GM19043 (cell line): ENCODE data around the gene SLC6A9.

ENCODE experiments used
- ATAC-seq: cut with Tn5 transposase; IDR thresholded peaks from one replicate; pipeline ENCODE4 v1.9.1; 2021; ENCODE audit warnings: low read depth; ENCODE audit not compliant: unreplicated experiment

The SLC6A9 gene

GRCh38 chr1:44012404-44012803, 18.9 kb downstream of the SLC6A9 start:
- ATAC-seq, result no peak

DNA sequence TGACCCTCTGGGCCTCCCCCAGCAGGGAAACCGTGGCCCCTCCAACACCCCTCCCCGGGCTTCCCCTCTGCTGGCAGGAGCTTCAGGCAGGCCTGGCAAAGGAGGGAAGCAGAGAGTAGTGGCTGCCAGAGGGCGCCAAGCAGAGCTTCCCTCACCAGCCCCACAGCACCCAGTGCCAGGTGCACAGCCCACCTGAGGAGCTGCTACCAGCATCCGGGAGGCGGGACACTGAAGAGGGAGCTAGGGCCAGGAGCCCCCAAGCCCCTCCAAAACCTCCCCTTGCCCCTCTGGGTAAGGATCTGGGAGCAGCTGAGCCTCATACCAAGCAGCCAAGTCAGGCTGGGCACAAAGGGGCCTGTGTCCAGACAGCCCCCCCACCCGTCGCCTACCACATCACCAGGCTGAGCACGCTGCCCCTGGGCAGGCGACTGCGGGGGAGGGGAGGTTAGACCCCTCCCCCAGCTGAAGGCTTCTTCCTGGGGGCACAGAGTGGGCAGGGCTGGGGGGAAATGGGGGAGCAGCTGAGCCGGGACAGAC, 20.3 kb downstream of the SLC6A9 start:
- ATAC-seq, result no peak

DNA sequence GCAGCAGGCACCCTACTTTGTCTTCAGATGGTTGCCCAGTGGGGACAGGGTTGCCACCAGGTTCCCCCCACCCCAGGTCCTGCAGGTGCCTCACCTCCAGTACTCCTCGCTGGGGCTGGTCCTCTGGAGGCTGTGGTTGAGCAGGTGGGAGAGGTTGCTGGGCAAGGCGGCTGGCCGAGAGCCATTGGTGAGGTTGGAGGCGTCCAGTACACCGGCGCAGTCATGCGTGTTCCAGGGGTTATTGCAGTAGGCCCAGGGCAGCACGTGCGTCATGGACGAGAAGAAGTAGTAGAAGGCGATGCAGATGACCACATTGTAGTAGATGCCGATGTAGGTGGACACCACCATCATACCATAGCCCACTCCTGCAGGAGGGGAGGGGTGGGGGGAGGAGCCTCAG, 23.0 kb downstream of the SLC6A9 start:
- ATAC-seq, result no peak

GRCh38 chr1:44002606-44003157, 28.6 kb downstream of the SLC6A9 start:
- no peak for ATAC-seq

GRCh38 chr1:44002165-44002564, 29.1 kb downstream of the SLC6A9 start:
- no peak for ATAC-seq

DNA sequence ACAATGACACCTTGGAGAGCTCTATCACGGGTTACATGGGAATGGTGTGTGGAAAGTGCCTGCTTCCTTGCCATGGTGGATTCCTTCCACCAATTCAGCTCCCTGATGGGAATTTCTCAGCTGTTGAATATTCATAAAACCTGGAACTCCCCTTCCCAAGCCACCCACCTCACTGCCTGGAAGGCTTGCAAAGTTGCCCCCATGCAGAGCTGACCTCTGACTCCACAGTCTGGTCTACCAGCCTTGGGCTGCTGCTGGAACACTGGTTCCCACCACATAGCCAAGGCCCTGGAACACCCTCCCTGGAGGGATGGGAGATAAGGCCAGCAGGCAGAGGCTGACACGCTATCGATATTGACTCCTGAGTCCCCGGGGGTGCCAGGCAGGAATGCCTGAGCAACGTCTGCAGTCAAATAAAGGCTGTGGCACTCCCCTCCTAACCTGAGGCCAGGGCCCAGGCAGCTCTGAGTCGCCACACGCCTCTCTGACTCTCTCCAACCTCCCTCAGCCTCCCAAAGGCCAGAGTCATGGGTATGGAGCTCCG, 31.1 kb downstream of the SLC6A9 start:
- no peak for ATAC-seq

GRCh38 chr1:43999455-43999854, 31.8 kb downstream of the SLC6A9 start:
- ATAC-seq, result no peak

- no peak for ATAC-seq
These were observed 33.3 kb downstream of the SLC6A9 start for GRCh38 chr1:43998000-43998378.

DNA sequence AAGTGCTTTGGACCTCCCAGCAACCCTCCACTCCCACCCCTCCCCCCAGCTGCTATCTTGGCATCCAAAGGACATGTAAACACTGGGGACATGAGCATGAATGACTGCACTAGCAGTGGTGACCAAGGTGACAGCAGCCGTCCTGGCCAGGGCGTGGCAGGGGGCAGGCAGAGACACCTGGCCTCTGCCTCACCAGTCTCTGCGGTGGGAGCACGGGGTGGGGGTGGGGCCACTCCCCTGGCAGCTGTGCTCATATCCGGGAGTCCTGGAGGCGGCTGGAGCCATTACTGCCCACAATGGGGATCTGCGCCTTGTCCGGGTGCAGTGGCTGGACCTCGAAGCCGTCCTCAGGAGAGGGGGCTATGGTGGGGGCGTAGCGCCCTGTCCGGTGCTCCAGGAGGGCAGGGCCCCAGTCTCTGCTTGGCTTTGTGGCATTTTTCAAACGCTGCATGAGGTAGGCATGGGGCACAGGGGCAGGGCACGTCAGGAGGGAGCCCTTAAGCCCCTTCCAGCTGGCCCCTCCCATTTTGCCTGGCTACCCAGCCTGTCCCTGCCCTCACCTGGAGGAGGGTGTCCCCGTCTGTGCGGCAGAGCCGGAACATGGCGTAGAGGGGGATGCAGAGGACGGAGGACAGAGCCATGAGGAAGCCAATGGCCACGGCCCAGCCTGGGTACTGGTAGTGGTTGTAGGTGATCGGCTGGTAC, 33.8 kb downstream of the SLC6A9 start:
- ATAC-seq, result no peak

GRCh38 chr1:43996733-43997115, 34.5 kb downstream of the SLC6A9 start:
- no peak for ATAC-seq

DNA sequence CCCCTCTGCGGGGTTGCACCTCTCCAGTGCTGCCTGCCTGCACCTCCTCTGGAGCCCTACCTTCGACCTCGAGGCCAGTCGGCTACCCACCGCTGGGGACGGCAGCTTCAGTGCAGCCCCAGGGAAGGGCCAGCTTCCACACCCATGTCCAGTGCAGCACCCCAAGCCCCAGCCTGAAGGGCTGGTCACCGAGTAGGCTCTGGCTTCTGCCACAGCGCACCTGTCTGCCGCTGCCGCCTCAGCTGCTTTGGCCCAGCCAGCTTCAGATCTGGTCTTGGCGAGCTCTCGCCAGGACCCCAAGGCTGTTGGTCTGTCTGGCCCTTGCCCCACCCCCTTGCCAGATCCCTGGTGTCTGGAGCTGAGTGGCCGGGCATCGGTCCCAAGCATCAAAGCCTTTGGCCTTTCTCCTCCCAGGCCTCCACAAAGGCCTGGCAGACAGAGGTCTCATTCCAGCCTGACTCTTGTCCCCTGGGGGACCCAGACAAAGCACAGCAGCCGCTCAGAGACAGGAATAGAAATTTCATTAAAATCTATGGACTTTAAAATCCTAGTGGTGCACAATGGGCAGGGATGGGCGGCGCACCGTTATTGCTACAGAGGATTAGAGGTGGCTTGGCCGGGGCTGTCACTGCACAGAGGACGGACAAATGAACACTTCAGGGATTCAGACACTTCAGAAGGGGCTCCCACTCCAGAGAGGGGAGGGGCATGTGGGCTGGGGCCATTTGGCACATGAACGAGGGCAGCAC, 35.1 kb downstream of the SLC6A9 start:
- no peak for ATAC-seq

DNA sequence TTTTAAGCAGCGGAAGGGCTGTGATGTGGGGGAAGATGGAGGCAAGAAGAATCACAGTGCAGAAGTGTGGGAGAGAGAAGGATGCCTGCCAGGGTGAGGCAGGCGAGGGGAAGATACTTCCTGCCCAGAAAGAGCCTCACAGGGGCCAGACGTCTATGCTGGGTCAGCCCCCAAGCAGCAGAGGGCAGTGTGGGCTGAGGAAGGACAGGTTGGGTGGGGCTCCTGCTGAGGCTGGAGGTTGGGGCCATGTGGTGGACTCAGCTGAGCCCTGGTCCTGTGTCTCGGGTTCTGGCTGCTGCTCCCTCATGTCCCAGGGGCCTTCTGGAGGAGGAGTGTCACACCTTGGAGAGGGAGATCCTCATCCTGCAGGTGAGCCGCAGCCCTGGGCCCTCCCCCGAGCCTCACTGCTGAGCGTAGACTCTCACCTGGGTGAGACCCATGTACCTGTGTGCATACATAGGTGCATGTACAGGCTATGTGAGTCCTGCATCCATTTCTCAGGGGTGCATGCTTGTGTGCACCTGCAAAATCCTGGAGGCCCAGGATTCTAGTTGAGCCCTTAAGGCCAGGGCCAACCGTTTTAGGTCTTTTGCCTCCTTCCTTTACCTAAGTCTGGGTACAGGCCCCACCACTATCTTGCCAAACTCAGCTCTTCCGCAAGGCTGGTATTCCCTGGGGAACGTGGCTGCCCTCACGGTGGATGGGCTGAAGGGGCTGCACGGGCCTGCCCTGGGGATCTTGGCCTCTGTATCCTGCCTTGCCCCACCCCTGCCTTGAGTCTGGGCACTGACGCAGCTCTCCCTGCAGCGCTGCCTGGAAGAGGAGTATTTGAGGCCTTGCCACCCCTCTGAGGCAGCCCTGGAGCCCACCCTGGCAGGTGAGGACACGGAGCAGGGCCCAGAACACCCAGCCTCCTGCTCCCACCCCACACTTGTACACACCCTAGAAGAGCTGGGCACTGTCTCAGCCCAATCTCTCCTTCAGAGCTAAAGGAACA, 36.2 kb downstream of the SLC6A9 start:
- ATAC-seq, result no peak

DNA sequence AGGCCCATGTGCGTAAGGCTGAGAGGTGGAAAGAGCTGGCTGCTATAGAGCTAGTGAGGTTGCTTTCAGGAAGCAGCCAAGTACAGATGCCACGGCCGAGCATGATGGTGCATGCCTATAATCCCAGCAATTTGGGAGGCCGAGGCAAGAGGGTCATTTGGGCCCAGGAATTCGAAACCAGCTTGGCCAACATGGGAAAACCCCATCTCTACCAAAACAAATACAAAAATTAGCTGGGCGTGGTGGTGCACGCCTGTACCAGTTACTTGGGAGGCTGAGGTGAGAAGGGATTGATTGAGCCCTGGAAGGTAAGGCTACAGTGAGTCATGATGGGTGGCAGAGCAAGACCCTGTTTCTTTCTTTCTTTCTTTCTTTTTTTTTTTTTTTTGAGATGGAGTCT, 37.2 kb downstream of the SLC6A9 start:
- no peak for ATAC-seq

DNA sequence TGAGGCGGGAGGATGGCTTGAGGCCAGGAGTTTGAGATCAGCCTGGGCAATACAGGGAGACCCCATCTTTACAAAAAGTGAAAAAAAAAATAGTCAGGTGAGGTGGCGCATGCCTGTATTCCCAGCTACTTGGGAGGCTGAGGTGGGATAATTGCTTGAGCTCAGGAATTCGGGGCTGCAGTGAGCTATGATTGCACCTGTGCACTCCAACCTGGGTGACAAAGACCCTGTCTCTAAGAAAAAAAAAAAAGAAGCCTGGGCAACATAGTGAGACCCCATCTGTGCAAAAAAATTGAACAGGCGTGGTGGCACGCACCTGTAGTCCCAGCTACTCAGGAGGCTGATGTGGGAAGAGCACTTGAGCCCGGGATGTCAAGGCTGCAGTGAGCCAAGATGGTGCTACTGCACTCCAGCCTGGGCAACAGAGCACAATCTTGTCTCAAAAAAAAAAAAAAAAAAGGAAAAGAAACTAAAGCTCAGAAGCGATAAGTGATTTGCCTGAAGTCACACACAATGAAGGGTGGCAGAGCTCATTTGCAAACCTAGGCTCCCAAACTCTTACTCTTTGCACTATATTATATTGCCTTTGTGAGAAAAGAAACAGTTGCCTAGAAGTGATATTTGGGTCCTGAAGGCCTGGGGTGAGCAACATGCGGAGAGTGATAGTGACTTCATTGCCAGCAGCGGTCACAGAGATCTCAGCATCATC, 37.9 kb downstream of the SLC6A9 start:
- no peak for ATAC-seq

DNA sequence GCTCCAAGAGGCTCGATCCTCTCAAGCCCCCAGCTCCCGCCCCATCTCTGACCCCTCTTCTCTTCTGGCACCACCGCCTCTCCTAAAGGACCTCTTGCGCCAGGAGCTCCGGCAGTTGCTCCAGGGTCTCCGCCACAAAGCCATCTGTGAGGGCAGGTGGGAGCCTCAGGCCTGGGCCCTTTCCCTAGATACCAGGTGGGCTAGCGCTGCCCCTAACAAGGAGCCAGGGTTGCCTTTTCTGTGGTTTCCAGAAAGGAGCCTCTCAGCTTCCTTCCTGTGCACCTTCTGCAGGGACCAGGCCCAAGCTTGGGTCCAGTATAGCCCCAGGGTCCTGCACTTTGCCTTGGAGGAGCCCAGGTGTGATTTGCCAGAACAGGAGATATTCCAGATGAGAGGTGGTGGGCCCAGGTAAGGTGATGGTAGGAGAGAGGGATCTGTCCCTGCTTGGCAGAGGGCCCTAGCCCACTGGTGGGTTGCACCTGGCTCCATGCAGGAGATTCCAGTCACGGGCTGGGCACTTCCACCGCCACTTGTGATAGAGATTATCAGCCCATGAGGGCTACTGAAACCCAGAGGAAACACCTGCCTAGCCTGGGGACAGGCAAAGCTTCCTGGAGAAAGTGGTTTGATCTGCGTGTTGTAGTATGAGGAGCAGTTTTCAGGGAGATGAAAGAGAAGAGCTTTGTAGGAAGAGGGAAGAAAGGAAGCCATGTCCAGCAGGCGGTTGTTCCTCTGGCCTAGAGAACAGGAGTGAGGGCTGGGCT, 38.8 kb downstream of the SLC6A9 start:
- no peak for ATAC-seq

DNA sequence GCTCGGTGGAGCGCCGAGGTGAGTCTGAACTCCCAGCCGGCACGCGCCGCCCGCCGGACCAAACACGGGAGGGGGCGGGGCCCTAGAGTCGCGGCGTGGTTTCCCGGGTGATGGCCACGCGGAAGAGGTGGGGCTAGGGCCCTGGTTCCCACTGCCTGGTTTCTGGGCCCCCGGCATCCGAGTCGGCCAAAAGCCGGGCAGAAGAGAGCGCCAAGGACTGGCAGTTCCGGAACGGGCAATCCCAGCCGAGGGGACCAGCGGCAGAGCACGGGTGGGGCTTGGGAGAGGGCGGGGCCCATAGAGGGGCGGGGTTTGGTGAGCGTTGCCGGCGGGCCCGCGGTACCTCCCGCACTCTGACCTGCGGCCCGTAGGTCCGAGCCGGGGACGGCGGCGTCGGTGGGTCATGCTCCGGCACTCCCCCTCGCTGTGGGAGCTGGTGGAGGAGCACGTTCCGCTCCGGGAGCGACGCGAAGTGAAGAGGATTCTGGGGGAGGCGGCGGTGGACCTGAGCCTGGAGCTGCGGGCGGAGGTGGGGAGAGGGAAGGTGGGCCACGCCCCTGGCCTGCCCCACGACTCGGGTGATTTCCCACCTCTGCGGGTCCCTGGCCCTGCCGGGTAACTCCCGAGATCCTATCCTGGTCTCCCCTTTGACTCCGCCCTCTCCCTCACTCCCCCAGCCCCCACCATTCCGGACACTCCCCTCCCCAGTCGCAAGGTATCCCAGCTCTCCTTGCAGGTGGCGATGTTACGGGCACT, 39.6 kb downstream of the SLC6A9 start, which contains the start of gene CCDC24:
TSS of gene CCDC24 (plus strand) at position 124 of the 756 bp plus-strand sequence. CDS start at position 404, 280 bp downstream.
- ATAC-seq, result peak; percentile 50

DNA sequence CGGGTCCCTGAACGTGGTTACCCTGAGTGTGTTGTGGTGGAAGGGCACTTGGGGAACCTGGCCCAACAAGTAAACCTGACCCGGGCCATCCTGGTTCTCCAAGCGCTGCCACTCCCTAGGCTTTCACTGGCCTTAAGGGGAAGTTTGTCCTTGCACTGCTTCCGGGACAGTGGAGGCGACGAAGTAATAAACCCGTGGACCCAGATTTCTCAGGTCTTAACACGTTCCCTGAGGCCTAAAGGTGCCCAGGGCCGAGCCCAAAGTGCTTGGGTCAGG, 40.1 kb downstream of the SLC6A9 start:
- ATAC-seq, result no peak
